ENCODE measurements around the gene SCIMP.

The SCIMP gene

DNA sequence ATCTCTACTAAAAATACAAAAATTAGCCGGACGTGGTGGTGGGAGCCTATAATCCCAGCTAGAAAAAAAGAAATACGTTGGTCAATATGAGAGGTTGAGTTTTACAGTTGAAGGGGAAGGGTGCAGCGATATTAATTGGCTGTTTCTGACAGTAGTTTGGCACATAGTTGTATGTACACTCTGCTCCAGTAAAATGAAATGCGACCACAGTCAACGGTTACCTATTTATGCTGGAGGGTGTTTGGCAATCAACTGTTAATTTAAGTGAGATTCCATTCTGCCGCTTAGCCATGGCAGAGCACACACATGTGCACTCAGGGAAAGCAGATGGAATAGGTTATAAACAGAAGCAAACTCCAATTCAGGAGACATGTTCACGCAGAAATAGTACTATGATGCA is 33.6 kb downstream of the SCIMP start:
- H3K27ac ChIP-seq, result no peak overlapping the region
- H3K4me2 ChIP-seq, result no peak overlapping the region
- H3K4me1 ChIP-seq (ENCODE audit: low read depth, poor library complexity, severe bottlenecking), result no peaks in the 10 kb centered on the region
- TF ChIP-seq, protein P1, sequence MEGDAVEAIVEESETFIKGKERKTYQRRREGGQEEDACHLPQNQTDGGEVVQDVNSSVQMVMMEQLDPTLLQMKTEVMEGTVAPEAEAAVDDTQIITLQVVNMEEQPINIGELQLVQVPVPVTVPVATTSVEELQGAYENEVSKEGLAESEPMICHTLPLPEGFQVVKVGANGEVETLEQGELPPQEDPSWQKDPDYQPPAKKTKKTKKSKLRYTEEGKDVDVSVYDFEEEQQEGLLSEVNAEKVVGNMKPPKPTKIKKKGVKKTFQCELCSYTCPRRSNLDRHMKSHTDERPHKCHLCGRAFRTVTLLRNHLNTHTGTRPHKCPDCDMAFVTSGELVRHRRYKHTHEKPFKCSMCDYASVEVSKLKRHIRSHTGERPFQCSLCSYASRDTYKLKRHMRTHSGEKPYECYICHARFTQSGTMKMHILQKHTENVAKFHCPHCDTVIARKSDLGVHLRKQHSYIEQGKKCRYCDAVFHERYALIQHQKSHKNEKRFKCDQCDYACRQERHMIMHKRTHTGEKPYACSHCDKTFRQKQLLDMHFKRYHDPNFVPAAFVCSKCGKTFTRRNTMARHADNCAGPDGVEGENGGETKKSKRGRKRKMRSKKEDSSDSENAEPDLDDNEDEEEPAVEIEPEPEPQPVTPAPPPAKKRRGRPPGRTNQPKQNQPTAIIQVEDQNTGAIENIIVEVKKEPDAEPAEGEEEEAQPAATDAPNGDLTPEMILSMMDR (conservative IDR thresholded peaks at IDR 0.05; ENCODE audit: low read depth, low read length), result no peak
- no peak overlapping the region for H3K9ac ChIP-seq
- no peak overlapping the region for H3K4me3 ChIP-seq (IDR thresholded peaks at IDR 0.05; ENCODE audit: insufficient read depth, low read depth, low read length)
- no peaks in the 10 kb centered on the region for H3K27me3 ChIP-seq (ENCODE audit: insufficient read depth, low read depth)
- H2AFZ ChIP-seq (ENCODE audit: low read depth), result no peak overlapping the region
- H4K20me1 ChIP-seq (ENCODE audit: insufficient read depth), result no peaks in the 10 kb centered on the region
- H3K79me2 ChIP-seq (ENCODE audit: insufficient read depth, low read depth), result no peaks in the 10 kb centered on the region
- H3K36me3 ChIP-seq (ENCODE audit: insufficient read depth), result no peaks in the 10 kb centered on the region

DNA sequence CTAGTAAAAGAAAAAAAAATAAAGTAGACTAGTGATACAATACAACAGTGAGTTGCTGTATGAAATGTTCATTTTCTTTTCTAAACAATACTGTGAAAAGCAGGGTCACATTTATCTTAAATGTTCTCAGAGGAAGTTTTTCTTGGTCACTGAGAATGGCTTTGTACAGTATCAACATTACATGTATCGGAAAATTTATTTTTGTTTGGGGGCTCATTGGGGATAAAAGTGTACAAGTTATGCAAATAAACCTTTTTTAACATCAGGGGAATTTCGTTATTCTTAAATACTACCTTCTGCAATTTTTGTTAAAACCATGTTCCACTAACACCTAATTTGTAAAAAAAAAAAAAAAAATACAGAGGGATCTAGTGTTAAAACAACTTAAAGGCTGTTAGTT is 34.3 kb downstream of the SCIMP start:
- Histone ChIP-seq H3K4me2 (no peak overlapping the region), H3K27ac (no peak overlapping the region)

GRCh38 chr17:5198472-5198871 is 36.2 kb downstream of the SCIMP start:
- Histone ChIP-seq H3K9ac (no peak overlapping the region), H3K27me3 (ENCODE audit: insufficient read depth, low read depth) (no peaks in the 10 kb centered on the region), H4K20me1 (ENCODE audit: insufficient read depth) (no peaks in the 10 kb centered on the region), H3K4me3 (IDR thresholded peaks at IDR 0.05; ENCODE audit: insufficient read depth, low read depth, low read length) (no peak overlapping the region), H3K4me2 (no peak overlapping the region), H3K4me1 (ENCODE audit: low read depth, poor library complexity, severe bottlenecking) (no peaks in the 10 kb centered on the region), H3K36me3 (ENCODE audit: insufficient read depth) (no peaks in the 10 kb centered on the region), H3K27ac (no peak overlapping the region), H3K79me2 (ENCODE audit: insufficient read depth, low read depth) (no peaks in the 10 kb centered on the region), H2AFZ (ENCODE audit: low read depth) (no peak overlapping the region)
- TF ChIP-seq, protein P1 (conservative IDR thresholded peaks at IDR 0.05; ENCODE audit: low read depth, low read length), result no peak

More for the DNA sequence above, 34.3 kb downstream of the SCIMP start:
- Histone ChIP-seq H3K36me3 (ENCODE audit: insufficient read depth) (no peaks in the 10 kb centered on the region), H4K20me1 (ENCODE audit: insufficient read depth) (no peaks in the 10 kb centered on the region), H3K79me2 (ENCODE audit: insufficient read depth, low read depth) (no peaks in the 10 kb centered on the region), H3K27me3 (ENCODE audit: insufficient read depth, low read depth) (no peaks in the 10 kb centered on the region), H3K4me1 (ENCODE audit: low read depth, poor library complexity, severe bottlenecking) (no peaks in the 10 kb centered on the region), H2AFZ (ENCODE audit: low read depth) (no peak overlapping the region), H3K9ac (no peak overlapping the region), H3K4me3 (IDR thresholded peaks at IDR 0.05; ENCODE audit: insufficient read depth, low read depth, low read length) (no peak overlapping the region)
- TF ChIP-seq, protein P1 (conservative IDR thresholded peaks at IDR 0.05; ENCODE audit: low read depth, low read length), result no peak

DNA sequence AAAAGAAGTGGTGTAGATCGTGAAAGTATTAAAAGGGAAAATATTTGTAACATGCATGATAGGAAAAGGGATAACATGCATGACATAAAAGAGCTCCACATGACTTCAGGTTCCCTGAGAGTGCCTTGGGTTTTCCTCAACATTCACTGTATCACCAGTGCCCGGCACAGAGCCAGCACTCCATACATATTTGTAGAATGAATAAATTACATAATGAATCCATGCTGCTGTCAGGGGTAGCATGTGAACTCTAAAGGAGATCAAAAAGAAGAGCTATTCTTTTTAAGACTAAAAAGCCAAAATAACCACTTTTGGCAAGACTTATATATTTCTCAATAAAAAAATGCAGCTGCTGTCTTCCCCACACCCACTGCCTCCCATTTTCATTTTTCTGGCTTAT is 40.3 kb downstream of the SCIMP start:
- Histone ChIP-seq H3K4me1 (ENCODE audit: low read depth, poor library complexity, severe bottlenecking) (no peaks in the 10 kb centered on the region), H3K36me3 (ENCODE audit: insufficient read depth) (no peaks in the 10 kb centered on the region), H3K4me2 (no peak overlapping the region), H3K4me3 (IDR thresholded peaks at IDR 0.05; ENCODE audit: insufficient read depth, low read depth, low read length) (no peak overlapping the region), H3K27ac (no peak overlapping the region), H3K9ac (no peak overlapping the region), H2AFZ (ENCODE audit: low read depth) (no peak overlapping the region), H3K79me2 (ENCODE audit: insufficient read depth, low read depth) (no peaks in the 10 kb centered on the region), H4K20me1 (ENCODE audit: insufficient read depth) (no peaks in the 10 kb centered on the region), H3K27me3 (ENCODE audit: insufficient read depth, low read depth) (no peaks in the 10 kb centered on the region)
- TF ChIP-seq, protein P1 (conservative IDR thresholded peaks at IDR 0.05; ENCODE audit: low read depth, low read length), result no peak

Data from KMS-11 (cell line).